Stimulated activated CD8-positive, alpha-beta memory T cell treated with anti-CD3 and anti-CD28 coated beads, Interleukin-2, amount 100 ng/mL, for 1 hour (primary cell): Measurements from ENCODE around the gene PCDHA5.
"Not testable (repeated sequence)": the region's sequence is repeated elsewhere in the genome, so short reads cannot be mapped to it uniquely, and the experiment has no call there.

Experiments used
- DNase-seq, 2 donors: peaks; one replicate each; pipeline ENCODE4 v3.0.0-alpha.2; 2020; ENCODE audit warnings: low read depth in 2 of 2

The PCDHA5 gene

GRCh38 chr5:140821375-140822280, at the start of gene PCDHA5:
Gene PCDHA5 (plus strand): TSS chr5:140821613.
- DNase-seq, result no peak

DNA sequence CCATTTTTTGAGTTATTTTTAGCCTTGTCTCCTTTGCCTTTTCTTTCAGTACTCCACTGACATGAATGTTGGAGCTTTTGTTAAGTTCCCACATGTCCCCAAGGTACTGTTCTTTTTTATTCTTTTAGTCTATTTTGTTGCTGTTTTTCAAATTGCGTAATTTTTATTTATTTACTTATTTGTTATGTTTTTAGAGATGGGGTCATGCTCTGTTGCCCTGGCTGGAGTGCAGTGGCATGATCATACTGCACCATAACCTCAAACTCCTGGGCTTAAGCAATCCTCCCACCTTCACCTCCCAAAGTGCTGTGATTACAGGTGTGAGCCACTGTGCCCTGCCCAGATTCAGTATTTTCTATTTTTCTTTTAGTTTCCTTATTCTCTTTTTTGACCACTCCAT, 40.9 kb upstream of the PCDHA5 start:
- no peak for DNase-seq

DNA sequence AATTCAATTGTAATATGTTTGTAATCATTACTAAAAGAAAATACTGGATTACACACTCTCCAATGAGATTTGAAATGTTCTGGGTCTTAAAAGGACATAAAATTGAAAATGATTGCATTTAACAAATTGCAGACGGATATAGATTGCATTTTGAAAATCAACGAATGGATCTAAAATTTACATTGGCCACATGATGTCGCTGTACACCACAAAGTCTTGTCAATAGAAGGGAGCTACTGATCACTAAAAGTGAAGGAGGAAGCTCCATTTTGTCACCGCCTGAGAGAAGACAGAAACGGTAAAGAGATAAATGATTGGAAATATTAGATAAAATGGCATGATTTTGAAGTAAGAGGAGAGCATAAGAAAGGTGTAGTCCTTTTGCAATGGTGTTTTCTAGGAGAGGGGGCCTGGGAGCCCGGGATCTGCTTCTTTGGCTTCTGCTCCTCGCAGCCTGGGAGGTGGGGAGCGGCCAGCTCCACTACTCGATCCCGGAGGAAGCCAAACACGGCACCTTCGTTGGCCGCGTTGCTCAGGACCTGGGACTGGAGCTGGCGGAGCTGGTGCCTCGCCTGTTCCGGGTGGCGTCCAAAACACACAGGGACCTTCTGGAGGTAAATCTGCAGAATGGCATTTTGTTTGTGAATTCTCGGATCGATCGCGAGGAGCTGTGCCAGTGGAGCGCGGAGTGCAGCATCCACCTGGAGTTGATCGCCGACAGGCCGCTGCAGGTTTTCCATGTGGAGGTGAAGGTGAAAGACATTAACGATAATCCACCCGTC, 35.3 kb upstream of the PCDHA5 start, which contains the start of gene PCDHA1:
Gene PCDHA1, plus strand, starts transcription at position 236 of the 782 bp plus-strand sequence.
- no peak for DNase-seq

GRCh38 chr5:140787422-140787821, 34.0 kb upstream of the PCDHA5 start:
- DNase-seq, result not testable (repeated sequence)

- DNase-seq, result not testable (repeated sequence)
Measured at GRCh38 chr5:140787849-140788504, 33.4 kb upstream of the PCDHA5 start.

DNA sequence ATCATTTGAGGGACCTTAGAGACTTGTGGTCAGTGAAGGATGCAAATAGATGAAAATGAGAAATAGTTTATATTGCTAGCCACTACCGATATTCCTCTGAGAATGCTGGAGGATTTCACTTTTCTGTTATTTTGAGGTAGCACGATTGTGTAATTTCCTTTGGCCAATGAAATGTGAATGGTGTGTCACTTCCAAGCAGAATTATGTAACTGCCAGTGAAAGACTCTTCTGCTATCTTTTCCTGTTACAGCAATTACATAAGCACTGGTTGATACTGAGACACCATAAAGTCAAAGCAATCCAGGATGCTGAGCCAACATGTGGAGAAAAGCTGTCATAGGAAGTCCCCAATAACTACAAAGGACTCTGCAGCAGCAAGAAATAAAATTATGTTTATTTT, 30.3 kb upstream of the PCDHA5 start:
- no peak for DNase-seq

DNA sequence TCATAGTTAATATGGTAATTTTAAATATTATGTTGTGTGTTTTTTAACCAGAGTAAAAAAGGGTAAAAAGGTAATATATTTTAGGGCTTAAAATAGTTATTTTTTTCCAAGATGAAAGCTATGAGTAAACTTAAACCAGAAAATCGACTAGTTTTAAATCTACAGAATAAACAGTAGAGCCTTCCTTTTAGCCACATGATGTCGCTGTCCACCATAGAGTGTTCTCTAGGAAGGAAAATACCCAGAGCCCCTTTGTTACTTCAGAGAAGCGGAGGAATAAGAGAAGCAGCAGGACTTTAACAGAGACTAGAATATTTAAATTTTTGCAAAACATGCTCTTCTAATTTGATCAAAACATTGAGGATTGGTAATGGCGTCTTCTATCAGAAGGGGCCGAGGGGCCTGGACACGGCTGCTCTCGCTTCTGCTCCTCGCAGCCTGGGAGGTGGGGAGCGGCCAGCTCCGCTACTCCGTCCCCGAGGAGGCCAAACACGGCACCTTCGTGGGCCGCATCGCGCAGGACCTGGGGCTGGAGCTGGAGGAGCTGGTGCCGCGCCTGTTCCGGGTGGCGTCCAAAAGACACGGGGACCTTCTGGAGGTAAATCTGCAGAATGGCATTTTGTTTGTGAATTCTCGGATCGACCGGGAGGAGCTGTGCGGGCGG, 26.7 kb upstream of the PCDHA5 start, which contains the start of gene PCDHA2:
Gene PCDHA2, plus strand, starts transcription at position 258 of the 664 bp plus-strand sequence.
- DNase-seq, result no peak

GRCh38 chr5:140795259-140795641, 26.2 kb upstream of the PCDHA5 start:
- DNase-seq, result no peak

DNA sequence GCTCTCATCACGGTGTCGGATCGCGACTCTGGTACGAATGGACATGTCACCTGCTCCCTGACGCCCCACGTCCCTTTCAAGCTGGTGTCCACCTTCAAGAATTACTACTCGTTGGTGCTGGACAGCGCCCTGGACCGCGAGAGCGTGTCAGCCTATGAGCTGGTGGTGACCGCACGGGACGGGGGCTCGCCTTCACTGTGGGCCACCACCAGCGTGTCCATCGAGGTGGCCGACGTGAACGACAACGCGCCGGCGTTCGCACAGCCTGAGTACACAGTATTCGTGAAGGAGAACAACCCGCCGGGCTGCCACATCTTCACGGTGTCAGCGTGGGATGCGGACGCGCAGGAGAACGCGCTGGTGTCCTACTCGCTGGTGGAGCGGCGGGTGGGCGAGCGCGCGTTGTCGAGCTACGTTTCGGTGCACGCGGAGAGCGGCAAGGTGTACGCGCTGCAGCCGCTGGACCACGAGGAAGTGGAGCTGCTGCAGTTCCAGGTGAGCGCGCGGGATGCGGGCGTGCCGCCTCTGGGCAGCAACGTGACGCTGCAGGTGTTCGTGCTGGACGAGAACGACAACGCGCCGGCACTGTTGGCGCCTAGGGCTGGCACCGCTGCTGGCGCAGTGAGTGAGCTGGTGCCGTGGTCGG, 25.2 kb upstream of the PCDHA5 start:
- DNase-seq, result not testable (repeated sequence)

DNA sequence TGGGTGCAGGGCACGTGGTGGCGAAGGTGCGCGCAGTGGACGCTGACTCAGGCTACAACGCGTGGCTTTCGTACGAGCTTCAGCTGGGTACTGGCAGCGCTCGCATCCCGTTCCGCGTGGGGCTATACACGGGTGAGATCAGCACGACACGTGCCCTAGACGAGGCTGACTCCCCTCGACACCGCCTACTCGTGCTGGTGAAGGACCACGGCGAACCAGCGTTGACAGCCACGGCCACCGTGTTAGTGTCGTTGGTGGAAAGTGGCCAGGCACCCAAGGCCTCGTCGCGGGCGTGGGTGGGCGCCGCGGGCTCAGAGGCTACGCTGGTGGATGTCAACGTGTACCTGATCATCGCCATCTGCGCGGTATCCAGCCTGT, 24.7 kb upstream of the PCDHA5 start:
- no peak for DNase-seq

DNA sequence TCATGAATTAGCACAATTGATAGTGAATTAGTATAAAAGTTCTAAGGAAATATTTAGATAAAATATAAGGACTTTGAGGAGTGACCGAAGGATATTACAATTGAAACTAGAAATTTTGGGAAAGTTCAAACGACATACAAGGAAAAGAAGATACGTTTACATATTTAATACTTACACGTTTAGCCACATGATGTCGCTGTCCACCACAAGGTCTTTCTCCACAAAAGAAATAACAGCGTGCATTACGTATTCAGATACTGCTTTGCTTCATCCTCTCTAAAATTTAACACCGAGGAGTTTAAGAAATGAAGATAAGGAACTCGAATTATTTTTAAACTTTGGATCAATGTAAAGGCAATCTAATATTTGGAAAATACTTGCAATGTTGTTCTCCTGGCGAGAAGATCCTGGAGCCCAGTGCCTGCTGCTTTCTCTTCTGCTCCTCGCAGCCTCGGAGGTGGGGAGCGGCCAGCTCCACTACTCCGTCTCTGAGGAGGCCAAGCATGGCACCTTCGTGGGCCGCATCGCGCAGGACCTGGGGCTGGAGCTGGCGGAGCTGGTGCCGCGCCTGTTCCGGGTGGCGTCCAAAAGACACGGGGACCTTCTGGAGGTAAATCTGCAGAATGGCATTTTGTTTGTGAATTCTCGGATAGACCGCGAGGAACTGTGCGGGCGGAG, 20.5 kb upstream of the PCDHA5 start, which contains the start of gene PCDHA3:
Gene PCDHA3, plus strand, starts transcription at position 242 of the 678 bp plus-strand sequence.
- DNase-seq, result no peak

GRCh38 chr5:140801494-140801841, 19.9 kb upstream of the PCDHA5 start:
- DNase-seq, result no peak

GRCh38 chr5:140802381-140802780, 19.0 kb upstream of the PCDHA5 start:
- DNase-seq, result not testable (repeated sequence)

- no peak for DNase-seq
Measured at GRCh38 chr5:140802781-140803271, 18.6 kb upstream of the PCDHA5 start.

- DNase-seq, result no peak
Measured at GRCh38 chr5:140806834-140807775, 14.3 kb upstream of the PCDHA5 start, which contains the start of gene PCDHA4. Gene PCDHA4 (plus strand): TSS chr5:140807068.

GRCh38 chr5:140808241-140808888, 13.0 kb upstream of the PCDHA5 start:
- not testable (repeated sequence) for DNase-seq

- no peak for DNase-seq
Measured at GRCh38 chr5:140808889-140809291, 12.5 kb upstream of the PCDHA5 start.

DNA sequence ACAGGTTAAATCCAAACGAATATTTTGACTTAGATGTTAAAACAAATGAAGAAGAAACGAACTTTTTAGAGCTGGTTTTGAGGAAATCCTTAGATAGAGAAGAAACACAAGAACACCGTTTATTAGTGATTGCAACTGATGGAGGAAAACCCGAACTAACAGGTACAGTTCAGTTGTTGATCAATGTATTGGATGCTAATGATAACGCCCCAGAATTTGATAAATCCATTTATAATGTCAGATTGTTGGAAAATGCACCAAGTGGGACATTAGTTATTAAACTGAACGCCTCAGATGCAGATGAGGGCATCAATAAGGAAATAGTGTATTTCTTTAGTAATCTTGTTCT, 842 bp downstream of the PCDHA5 start:
- DNase-seq, result no peak

DNA sequence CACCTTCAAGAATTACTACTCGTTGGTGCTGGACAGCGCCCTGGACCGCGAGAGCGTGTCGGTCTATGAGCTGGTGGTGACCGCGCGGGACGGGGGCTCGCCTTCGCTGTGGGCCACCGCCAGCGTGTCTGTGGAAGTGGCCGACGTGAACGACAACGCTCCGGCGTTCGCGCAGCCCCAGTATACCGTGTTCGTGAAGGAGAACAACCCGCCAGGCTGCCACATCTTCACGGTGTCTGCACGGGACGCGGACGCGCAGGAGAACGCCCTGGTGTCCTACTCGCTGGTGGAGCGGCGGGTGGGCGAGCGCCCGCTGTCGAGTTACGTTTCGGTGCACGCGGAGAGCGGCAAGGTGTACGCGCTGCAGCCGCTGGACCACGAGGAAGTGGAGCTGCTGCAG, 1.6 kb downstream of the PCDHA5 start:
- not testable (repeated sequence) for DNase-seq
